Astrocyte of the spinal cord (primary cell): Measurements from ENCODE around the gene LGI4.
"Not testable (repeated sequence)": the region's sequence is repeated elsewhere in the genome, so short reads cannot be mapped to it uniquely, and the experiment has no call there.

Source experiments
- DNase-seq: peaks from one replicate; pipeline ENCODE4 v3.0.0; 2011; ENCODE audit warnings: low read depth, low spot score
- H3K4me3 ChIP-seq: 2 replicates; pipeline ENCODE4 v1.5.1; 2011; ENCODE audit warnings: low read depth, mild to moderate bottlenecking, low read length, moderate library complexity
- in situ Hi-C: cut with HindIII; loops from 2 replicates; pipeline ENCODE4 v1.10.0; 2017; ENCODE audit warnings: low sequenced_read_pairs
- TF ChIP-seq, protein P1 (sequence below): IDR thresholded peaks from 2 replicates; pipeline ENCODE4 v1.5.1; 2012; ENCODE audit warnings: low read depth, mild to moderate bottlenecking, low read length, inconsistent platforms

The LGI4 gene

DNA sequence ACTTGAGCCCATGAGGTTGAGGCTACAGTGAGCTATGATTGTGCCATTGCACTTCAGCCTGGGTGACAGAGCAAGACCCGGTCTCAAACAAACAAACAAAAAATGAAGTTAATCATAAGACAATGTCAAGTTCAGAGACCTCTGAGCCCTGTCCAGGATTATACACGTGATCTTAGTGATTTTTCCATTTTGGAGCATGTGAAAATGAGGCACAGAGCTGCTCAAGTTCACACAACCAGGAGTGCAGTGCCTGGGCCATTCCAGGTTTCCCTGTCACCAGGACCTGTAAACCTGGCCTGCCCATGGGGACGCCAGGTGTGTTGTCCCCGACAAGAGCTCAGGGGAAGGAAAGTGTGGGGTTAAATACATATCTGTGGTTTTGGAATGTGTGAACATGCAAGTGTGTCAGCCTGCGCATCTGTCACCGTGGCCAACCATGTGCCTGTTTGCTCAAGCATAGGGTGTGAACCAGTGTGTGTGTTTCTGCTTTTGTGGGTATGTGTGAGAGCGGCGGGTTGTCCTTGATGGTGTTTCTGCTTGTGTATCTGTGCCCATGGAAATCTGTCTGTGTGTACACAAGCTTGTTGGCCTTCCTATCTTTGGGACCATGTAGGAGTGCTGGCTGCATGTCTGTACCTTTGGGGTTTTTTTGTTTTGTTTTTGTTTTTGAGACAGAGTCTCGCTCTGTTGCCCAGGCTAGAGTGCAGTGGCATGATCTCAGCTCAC, 2.3 kb upstream of the LGI4 start:
- TF ChIP-seq, protein P1, sequence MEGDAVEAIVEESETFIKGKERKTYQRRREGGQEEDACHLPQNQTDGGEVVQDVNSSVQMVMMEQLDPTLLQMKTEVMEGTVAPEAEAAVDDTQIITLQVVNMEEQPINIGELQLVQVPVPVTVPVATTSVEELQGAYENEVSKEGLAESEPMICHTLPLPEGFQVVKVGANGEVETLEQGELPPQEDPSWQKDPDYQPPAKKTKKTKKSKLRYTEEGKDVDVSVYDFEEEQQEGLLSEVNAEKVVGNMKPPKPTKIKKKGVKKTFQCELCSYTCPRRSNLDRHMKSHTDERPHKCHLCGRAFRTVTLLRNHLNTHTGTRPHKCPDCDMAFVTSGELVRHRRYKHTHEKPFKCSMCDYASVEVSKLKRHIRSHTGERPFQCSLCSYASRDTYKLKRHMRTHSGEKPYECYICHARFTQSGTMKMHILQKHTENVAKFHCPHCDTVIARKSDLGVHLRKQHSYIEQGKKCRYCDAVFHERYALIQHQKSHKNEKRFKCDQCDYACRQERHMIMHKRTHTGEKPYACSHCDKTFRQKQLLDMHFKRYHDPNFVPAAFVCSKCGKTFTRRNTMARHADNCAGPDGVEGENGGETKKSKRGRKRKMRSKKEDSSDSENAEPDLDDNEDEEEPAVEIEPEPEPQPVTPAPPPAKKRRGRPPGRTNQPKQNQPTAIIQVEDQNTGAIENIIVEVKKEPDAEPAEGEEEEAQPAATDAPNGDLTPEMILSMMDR: no peak
- DNase-seq: no peak
- H3K4me3 ChIP-seq: no peak overlapping the region
- in situ Hi-C loops: no loop called here

DNA sequence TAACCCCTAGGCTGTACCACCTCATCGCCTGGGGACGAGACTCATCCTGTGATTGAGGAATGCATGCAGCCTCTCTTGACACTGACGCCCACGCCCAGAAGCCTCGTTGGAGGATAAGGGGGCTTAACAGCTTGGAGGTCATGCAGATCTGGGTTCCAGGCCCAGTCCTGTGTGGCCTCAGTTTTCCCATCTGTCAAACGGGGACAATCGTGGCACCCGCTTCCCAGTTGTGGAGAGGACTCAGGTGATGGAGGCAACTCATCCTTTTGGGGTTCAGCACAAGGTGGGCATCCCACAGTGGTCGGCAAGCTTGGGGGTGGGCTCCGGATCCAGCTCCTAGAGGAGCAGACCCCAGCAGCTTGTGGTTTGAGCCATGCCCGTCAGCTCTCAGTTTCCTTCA, 1.4 kb upstream of the LGI4 start:
- H3K4me3 ChIP-seq: no peak overlapping the region
- TF ChIP-seq, protein P1: no peak
- in situ Hi-C loops: no loop called here
- no peak for DNase-seq

DNA sequence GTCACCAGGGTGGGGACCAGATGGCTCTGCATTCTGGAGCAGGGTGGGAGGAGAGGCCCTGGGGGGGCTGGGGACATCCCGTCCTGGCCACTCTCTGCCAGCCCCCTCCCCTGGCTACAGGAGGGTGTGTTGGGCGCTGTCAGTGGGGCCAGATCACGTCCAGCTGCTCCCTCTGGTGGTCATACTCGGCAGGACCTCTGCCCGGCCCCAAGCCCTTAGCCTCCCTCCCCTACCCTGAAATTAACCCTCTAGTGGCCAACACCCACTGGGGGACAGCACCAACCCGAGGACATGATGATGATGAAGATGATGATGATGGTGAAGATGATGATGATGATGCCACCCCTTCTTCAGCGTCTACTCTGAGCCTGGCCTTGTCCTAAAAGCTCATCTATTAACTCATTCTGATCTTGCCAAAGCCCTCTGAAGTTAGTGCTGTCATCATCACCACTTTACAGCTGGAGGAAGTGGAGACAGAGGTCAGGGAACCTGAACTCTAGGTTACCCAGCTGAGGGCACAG, 590 bp upstream of the LGI4 start:
- H3K4me3 ChIP-seq: no peak overlapping the region
- TF ChIP-seq, protein P1: peak; percentile 89
- DNase-seq: peak; percentile 44
- in situ Hi-C loops: no loop called here

GRCh38 chr19:35133826-35134225, 1.0 kb downstream of the LGI4 start:
- in situ Hi-C loops: no loop called here
- no peak overlapping the region for H3K4me3 ChIP-seq
- no peak for DNase-seq
- TF ChIP-seq, protein P1: no peak

DNA sequence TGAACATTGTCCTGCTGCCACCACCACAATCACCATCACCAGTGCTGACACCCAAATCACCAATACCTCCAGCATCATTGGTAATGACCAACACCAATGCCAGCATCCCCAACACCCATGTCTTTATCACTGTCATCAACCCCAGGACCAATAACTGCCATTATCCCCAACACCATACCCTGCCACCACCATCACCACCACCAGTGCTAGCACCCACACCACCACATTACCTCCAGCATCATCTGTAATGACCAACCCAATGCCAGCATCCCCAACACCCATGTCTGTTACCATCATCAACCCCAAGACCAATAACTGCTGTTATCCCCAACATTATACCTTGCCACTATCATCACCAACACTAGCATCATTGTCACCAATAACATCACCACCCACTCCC, 2.6 kb downstream of the LGI4 start:
- H3K4me3 ChIP-seq: no peak overlapping the region
- no peak for DNase-seq
- TF ChIP-seq, protein P1: no peak
- in situ Hi-C loops: no loop called here

DNA sequence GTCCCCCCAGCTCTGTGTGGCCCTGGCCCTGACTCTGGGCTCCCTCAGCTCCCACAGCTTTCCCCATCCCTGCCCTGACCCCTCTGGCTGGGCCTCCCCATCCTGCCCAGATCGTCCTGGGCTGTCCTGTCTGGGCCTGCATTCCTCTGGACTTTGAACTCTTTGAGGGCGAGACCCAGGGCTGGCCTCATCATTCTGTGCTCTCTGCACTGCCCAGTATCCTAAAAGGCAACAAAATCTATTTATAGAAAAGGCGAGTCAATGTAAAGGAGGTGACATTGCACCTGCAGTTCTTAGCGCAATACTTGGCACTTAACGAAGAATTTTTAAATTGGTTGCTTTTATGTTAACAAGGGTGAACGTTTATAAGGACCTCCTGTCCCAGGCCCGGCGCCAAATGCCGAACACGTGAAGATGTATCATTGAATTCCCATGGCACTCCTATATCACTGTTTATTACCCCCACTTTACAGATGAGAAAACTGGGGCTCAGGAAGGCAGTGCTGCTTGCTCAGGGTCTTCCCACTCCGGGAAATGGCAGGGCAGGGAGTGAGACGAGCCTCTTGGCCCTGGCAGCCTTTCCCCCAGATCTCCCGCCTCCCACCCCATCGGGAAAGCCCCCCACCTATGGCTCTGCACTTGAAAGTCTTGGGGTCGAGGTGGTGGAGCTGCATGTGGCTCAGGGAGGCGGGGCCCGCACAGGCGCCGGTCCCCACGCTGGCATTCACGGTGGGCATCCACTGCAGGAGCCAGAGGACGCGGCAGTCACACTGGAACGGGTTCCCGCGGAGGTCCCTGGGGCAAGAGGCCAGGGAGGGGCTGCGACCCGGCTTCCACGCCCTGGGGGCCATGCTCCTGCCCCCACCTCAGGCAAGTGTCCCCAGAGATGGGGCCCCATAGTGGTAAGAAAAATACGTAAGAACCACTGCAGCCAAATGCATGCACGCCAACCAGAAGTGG, 3.8 kb downstream of the LGI4 start:
- in situ Hi-C loops: no loop called here
- DNase-seq: no peak
- TF ChIP-seq, protein P1: no peak
- no peak overlapping the region for H3K4me3 ChIP-seq

DNA sequence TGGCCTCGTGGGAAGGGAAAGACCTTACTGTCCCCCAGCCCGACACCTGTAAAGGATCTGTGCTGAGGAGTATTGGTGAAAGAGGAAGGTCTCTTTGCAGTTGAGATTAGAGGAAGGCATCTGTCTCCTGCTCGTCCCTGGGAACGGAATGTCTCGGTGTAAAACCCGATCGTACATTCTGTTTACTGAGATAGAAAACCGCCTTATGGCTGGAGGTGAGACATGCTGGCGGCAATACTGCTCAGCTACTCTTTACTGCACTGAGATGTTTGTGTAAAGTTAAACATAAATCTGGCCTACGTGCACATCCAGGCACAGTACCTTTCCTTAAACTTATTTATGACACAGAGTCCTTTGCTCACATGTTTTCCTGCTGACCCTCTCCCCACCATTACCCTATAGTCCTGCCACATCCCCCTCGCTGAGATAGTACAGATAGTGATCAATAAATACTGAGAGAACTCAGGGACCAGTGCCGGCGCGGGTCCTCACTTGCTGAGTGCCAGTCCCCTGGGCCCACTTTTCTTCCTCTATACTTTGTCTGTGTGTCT, 5.1 kb downstream of the LGI4 start:
- DNase-seq, in situ Hi-C loops, H3K4me3 ChIP-seq: not testable (repeated sequence)
